K562 treated with DMSO at 1 percent for 12 hours (cell line): ENCODE results near the gene ZFP36. TPM values are rescaled to one million over a fixed set of nuclear protein-coding genes. Genes with fewer than 3 reads are reported as not detected.

Experiments used
- total RNA-seq: library from RNA; unstranded; fragments of 300-600 nt; gene quantifications from 2 replicates; pipeline ENCODE4 v1.2.3, GENCODE V29; 2022; ENCODE audit not compliant: insufficient read depth

ZFP36 gene
- total RNA-seq: 14.9 and 25.6 TPM in 2 replicates

GRCh38 chr19:39406656-39407409 is at the start of gene ZFP36:
Gene ZFP36 (plus strand): TSS chr19:39406847. CDS start chr19:39406905, 58 bp downstream.

GRCh38 chr19:39390751-39391437 is 15.8 kb upstream of the ZFP36 start, which contains the start of the genes MED29 and PAF1:
Gene MED29 (plus strand): TSS chr19:39391378. CDS start chr19:39391423, 45 bp downstream.
Gene PAF1 (minus strand): TSS chr19:39391106. CDS start chr19:39390864, 242 bp downstream.

GRCh38 chr19:39412100-39412866 is 5.6 kb downstream of the ZFP36 start, which contains the start of gene PLEKHG2:
Gene PLEKHG2 (plus strand): TSS chr19:39412669. CDS start chr19:39414087, 1,418 bp downstream.

GRCh38 chr19:39435499-39436349 is 29.1 kb downstream of the ZFP36 start, which contains the start of gene RPS16:
Gene RPS16 (minus strand): TSS chr19:39435949. CDS start chr19:39435895, 54 bp downstream.

GRCh38 chr19:39445196-39446111 is 38.8 kb downstream of the ZFP36 start, which contains the start of gene SUPT5H:
Gene SUPT5H (plus strand): TSS chr19:39445582. CDS start chr19:39445891, 309 bp downstream.

Other genes with a start within 250 kb of the ZFP36 start
- gene NCCRP1, start 209.9 kb upstream of the ZFP36 start, total RNA-seq: not detected in 2 replicates
- not detected in 2 replicates for gene SYCN, start 202.6 kb upstream of the ZFP36 start, total RNA-seq
- gene IFNL3, start 161.8 kb upstream of the ZFP36 start, total RNA-seq: not detected in 2 replicates
- not detected in 2 replicates for gene IFNL4, start 158.0 kb upstream of the ZFP36 start, total RNA-seq
- gene IFNL2, start 138.5 kb upstream of the ZFP36 start, total RNA-seq: not detected in 2 replicates
- gene IFNL1, start 110.4 kb upstream of the ZFP36 start, total RNA-seq: not detected in 2 replicates
- 6.5 and 7.8 TPM in 2 replicates for gene LRFN1, start 86.0 kb upstream of the ZFP36 start, total RNA-seq
- 80.2 and 106 TPM in 2 replicates for gene GMFG, start 70.8 kb upstream of the ZFP36 start, total RNA-seq
- gene SAMD4B, start 64.4 kb upstream of the ZFP36 start, total RNA-seq: 65.8 and 145 TPM in 2 replicates
- gene PAF1, start 15.7 kb upstream of the ZFP36 start, total RNA-seq: 36.9 and 49.1 TPM in 2 replicates
- 19.4 and 29.2 TPM in 2 replicates for gene MED29, start 15.5 kb upstream of the ZFP36 start, total RNA-seq
- 3.2 and 10.9 TPM in 2 replicates for gene PLEKHG2, start 5.8 kb downstream of the ZFP36 start, total RNA-seq
- 8,803 and 14,511 TPM in 2 replicates for gene RPS16, start 29.1 kb downstream of the ZFP36 start, total RNA-seq
- gene SUPT5H, start 38.7 kb downstream of the ZFP36 start, total RNA-seq: 87.3 and 120 TPM in 2 replicates
- gene TIMM50, start 74.0 kb downstream of the ZFP36 start, total RNA-seq: 103 and 120 TPM in 2 replicates
- gene DLL3, start 92.1 kb downstream of the ZFP36 start, total RNA-seq: 0.70 and 2.0 TPM in 2 replicates
- gene SELENOV, start 108.3 kb downstream of the ZFP36 start, total RNA-seq: not detected in 2 replicates
- 4.9 and 9.6 TPM in 2 replicates for gene EID2B, start 126.0 kb downstream of the ZFP36 start, total RNA-seq
- gene EID2, start 133.3 kb downstream of the ZFP36 start, total RNA-seq: 19.1 and 23.0 TPM in 2 replicates
- gene LGALS13, start 195.7 kb downstream of the ZFP36 start, total RNA-seq: 3.8 TPM in 1 of 2 replicates, not detected in the other
- not detected in 2 replicates for gene LGALS16, start 249.1 kb downstream of the ZFP36 start, total RNA-seq